HFFc6 (cell line): ENCODE measurements around the gene RPS14. TPM values are rescaled to one million over a fixed set of nuclear protein-coding genes. Genes with fewer than 3 reads are reported as not detected.
A peak's percentile ranks its signal among the peaks of the same experiment; 100 is the strongest.
"Not testable (repeated sequence)": the region's sequence is repeated elsewhere in the genome, so short reads cannot be mapped to it uniquely, and the experiment has no call there.

Source experiments
- DNase-seq: peaks from one replicate; pipeline ENCODE4 v3.0.0-alpha.2; 2018
- H3K27ac Mint-ChIP-seq: 2 replicates; pipeline ENCODE4 v1.8.0; 2020; ENCODE audit warnings: mild to moderate bottlenecking, mixed read lengths
- H3K27me3 Mint-ChIP-seq: 2 replicates; pipeline ENCODE4 v1.8.0; 2021; ENCODE audit warnings: mild to moderate bottlenecking, moderate library complexity, mixed read lengths; ENCODE audit not compliant: insufficient read depth
- H3K36me3 Mint-ChIP-seq: 2 replicates; pipeline ENCODE4 v1.8.0; 2021; ENCODE audit warnings: low read depth, mixed read lengths
- H3K4me1 Mint-ChIP-seq: 2 replicates; pipeline ENCODE4 v1.8.0; 2020; ENCODE audit warnings: low read depth, mixed read lengths
- H3K4me3 Mint-ChIP-seq: 2 replicates; pipeline ENCODE4 v1.8.0; 2020; ENCODE audit warnings: mild to moderate bottlenecking, moderate library complexity, mixed read lengths
- H3K9me3 Mint-ChIP-seq: 2 replicates; pipeline ENCODE4 v1.8.0; 2020; ENCODE audit warnings: mild to moderate bottlenecking, mixed read lengths
- CTCF ChIP-seq: fragments of 200-600 bp; sonication (generic); IDR thresholded peaks from 2 replicates; pipeline ENCODE4 v1.5.0; 2021; ENCODE audit warnings: antibody characterized with exemption, mild to moderate bottlenecking
- total RNA-seq, 6 experiments: library from RNA; stranded (reverse); fragmentation: NEBNext Ultra II Directional; extraction: Animal tissue kit (Norgen Biotek cat#: 25700); gene quantifications; 2 replicates in 1 of 6; 3 replicates in 5 of 6; pipeline ENCODE4 v1.2.3, GENCODE V29; 2021

The RPS14 gene
- total RNA-seq, 6 experiments from 2014 or later, result 1,658 to 2,163 (median 1,911) TPM

GRCh38 chr5:150485693-150486401 is 36.3 kb upstream of the RPS14 start:
- H3K4me3 Mint-ChIP-seq, result peak overlapping the region; percentile 83
- peaks cover 5% of the 10 kb centered on the region; the same call in 1 of the 2 replicates for H3K27me3 Mint-ChIP-seq
- peak; percentile 25 for DNase-seq
- peaks cover 63% of the 10 kb centered on the region for H3K4me1 Mint-ChIP-seq
- TF ChIP-seq CTCF, result no peak
- no peaks in the 10 kb centered on the region for H3K9me3 Mint-ChIP-seq
- H3K27ac Mint-ChIP-seq, result peak overlapping the region; percentile 81
- peaks cover 15% of the 10 kb centered on the region for H3K36me3 Mint-ChIP-seq

GRCh38 chr5:150484964-150485692 is 35.6 kb upstream of the RPS14 start:
- TF ChIP-seq CTCF, result no peak
- H3K36me3 Mint-ChIP-seq, result peaks cover 8% of the 10 kb centered on the region
- peak overlapping the region; percentile 81 for H3K27ac Mint-ChIP-seq
- no peak for DNase-seq
- peak overlapping the region; percentile 83 for H3K4me3 Mint-ChIP-seq
- peaks cover 61% of the 10 kb centered on the region for H3K4me1 Mint-ChIP-seq
- H3K9me3 Mint-ChIP-seq, result no peaks in the 10 kb centered on the region
- peaks cover 5% of the 10 kb centered on the region; the same call in 1 of the 2 replicates for H3K27me3 Mint-ChIP-seq

DNA sequence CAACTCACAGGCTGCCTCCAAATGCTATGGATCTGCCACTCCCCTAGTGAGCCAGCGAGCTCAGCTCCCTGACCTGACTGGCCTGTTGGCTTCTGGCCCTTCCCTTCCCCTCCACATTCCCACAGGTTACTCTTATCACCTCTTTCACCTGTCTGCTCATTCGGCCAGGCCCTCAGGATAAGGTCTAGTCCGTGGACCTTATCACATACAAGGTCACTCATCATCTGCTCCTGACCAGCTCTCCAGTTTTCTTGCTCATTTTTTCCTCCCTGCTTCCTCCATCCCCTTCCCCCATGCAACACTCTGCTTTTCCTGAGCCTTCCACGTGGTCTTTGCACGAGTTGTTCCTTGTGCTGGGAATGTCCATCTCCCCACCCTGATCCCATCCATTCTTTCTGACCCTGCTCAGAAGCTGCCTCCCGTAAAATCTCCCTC is 32.5 kb upstream of the RPS14 start:
- H3K36me3 Mint-ChIP-seq, result peaks cover under 1% of the 10 kb centered on the region
- peaks cover 48% of the 10 kb centered on the region for H3K4me1 Mint-ChIP-seq
- no peak overlapping the region for H3K4me3 Mint-ChIP-seq
- TF ChIP-seq CTCF, result no peak
- no peaks in the 10 kb centered on the region; the same call in 1 of the 2 replicates for H3K27me3 Mint-ChIP-seq
- DNase-seq, result no peak
- no peak overlapping the region for H3K27ac Mint-ChIP-seq
- no peaks in the 10 kb centered on the region for H3K9me3 Mint-ChIP-seq

DNA sequence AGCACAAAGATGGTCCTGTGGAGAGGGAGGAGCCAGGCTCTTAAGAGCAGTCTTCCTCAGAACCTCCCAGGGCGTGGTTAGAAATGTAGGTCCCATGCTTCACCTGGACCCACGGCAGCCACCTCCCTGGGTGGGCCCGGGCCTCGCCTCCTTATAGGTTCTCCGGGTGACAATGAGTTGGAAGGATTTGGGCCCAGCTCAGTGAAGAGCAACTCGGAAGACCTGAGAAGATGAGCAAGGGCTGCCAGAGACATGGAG is 32.1 kb upstream of the RPS14 start:
- Mint-ChIP-seq H3K4me1 (peaks cover 50% of the 10 kb centered on the region), H3K9me3 (no peaks in the 10 kb centered on the region), H3K36me3 (no peaks in the 10 kb centered on the region), H3K27me3 (no peaks in the 10 kb centered on the region; the same call in 1 of the 2 replicates), H3K27ac (no peak overlapping the region), H3K4me3 (no peak overlapping the region)
- no peak for TF ChIP-seq CTCF
- no peak for DNase-seq

GRCh38 chr5:150479416-150479815 is 29.9 kb upstream of the RPS14 start:
- no peak for DNase-seq
- Mint-ChIP-seq H3K27me3 (no peaks in the 10 kb centered on the region; the same call in 1 of the 2 replicates), H3K36me3 (no peaks in the 10 kb centered on the region), H3K4me3 (no peak overlapping the region), H3K9me3 (no peaks in the 10 kb centered on the region), H3K4me1 (peaks cover 61% of the 10 kb centered on the region), H3K27ac (no peak overlapping the region)
- no peak for TF ChIP-seq CTCF

- H3K27ac Mint-ChIP-seq, result peak overlapping the region; percentile 58
- H3K27me3 Mint-ChIP-seq, H3K36me3 Mint-ChIP-seq, DNase-seq, H3K9me3 Mint-ChIP-seq: not testable (repeated sequence)
- peak overlapping the region; percentile 39 for H3K4me3 Mint-ChIP-seq
- peaks cover 72% of the 10 kb centered on the region for H3K4me1 Mint-ChIP-seq
These were observed 27.0 kb upstream of the RPS14 start for GRCh38 chr5:150476568-150476967.
